ENCODE data around the gene ECM2.
"Not testable (repeated sequence)": the region's sequence is repeated elsewhere in the genome, so short reads cannot be mapped to it uniquely, and the experiment has no call there.

ECM2 gene

GRCh38 chr9:92535940-92536850, at the start of gene ECM2:
Gene ECM2, minus strand, starts transcription at chr9:92535990. Its CDS starts 13,124 bp downstream, at chr9:92522866.
- no peak for DNase-seq

- no peak for DNase-seq
These were observed 40.4 kb upstream of the ECM2 start for GRCh38 chr9:92576175-92576574.

GRCh38 chr9:92573612-92574011, 37.8 kb upstream of the ECM2 start:
- not testable (repeated sequence) for DNase-seq

- not testable (repeated sequence) for DNase-seq
These were observed 36.1 kb upstream of the ECM2 start for GRCh38 chr9:92571871-92572270.

- DNase-seq: no peak
These were observed 29.2 kb upstream of the ECM2 start for GRCh38 chr9:92564982-92565381.

GRCh38 chr9:92564504-92564903, 28.7 kb upstream of the ECM2 start:
- DNase-seq: peak in 1 of 2 experiments; percentile 30

- DNase-seq: peak in 1 of 2 experiments; percentile 12
These were observed 27.6 kb upstream of the ECM2 start for GRCh38 chr9:92563116-92564100.

- no peak for DNase-seq
These were observed 26.7 kb upstream of the ECM2 start for GRCh38 chr9:92562461-92562967.

GRCh38 chr9:92561374-92562330, 25.9 kb upstream of the ECM2 start:
- no peak for DNase-seq

- DNase-seq: no peak
These were observed 23.0 kb upstream of the ECM2 start for GRCh38 chr9:92558612-92559374.

- no peak for DNase-seq
These were observed 15.0 kb upstream of the ECM2 start for GRCh38 chr9:92550765-92551164.

GRCh38 chr9:92547356-92547755, 11.6 kb upstream of the ECM2 start:
- DNase-seq: no peak

- DNase-seq: no peak
These were observed 9.3 kb upstream of the ECM2 start for GRCh38 chr9:92545002-92545510.

GRCh38 chr9:92543972-92544371, 8.2 kb upstream of the ECM2 start:
- no peak for DNase-seq

- DNase-seq: no peak
These were observed 2.8 kb upstream of the ECM2 start for GRCh38 chr9:92538541-92538940.

- no peak for DNase-seq
These were observed 1.1 kb downstream of the ECM2 start for GRCh38 chr9:92534674-92535073.

GRCh38 chr9:92534204-92534603, 1.6 kb downstream of the ECM2 start:
- DNase-seq: no peak

GRCh38 chr9:92530893-92531292, 4.9 kb downstream of the ECM2 start:
- DNase-seq: no peak

- DNase-seq: no peak
These were observed 6.7 kb downstream of the ECM2 start for GRCh38 chr9:92529124-92529523.

- no peak for DNase-seq
These were observed 7.3 kb downstream of the ECM2 start for GRCh38 chr9:92528522-92528849.
